ENCODE measurements around the gene ZNF554. TPM values are rescaled to one million over a fixed set of nuclear protein-coding genes. Genes with fewer than 3 reads are reported as not detected.
"Not testable (repeated sequence)": the region's sequence is repeated elsewhere in the genome, so short reads cannot be mapped to it uniquely, and the experiment has no call there.

Gene ZNF554
- total RNA-seq, 2 donors from 2014 or later, result 3.6 to 4.4 TPM

DNA sequence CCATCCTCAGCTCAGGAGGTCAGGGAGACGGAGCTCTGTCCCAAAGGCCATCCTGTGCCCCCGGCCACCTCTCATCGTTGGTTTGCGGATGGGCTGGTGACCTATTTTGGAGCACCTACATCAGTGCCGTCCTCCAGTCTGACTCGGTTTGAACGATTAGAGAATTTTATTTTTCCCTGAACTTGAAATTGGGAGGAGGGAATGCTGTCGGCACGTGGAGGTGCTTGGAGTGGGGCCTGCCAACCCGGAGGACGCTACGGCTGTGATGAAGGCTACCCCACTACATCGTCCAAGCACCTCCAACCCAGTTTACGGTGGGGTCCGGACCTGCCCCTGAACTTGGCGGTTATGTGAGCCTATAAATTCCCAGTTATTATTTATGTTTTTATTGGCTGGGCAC is 3.0 kb upstream of the ZNF554 start:
- DNase-seq (no peak), ATAC-seq (no peak)
- intact Hi-C loops (cut with DNase I), result no loop called here
- WGBS, 2 donors, result 83 to 91% methylated on average over 15 to 16 of the region's 16 CpGs
- Histone ChIP-seq H3K36me3 (replicated peaks in 1 of 2; ENCODE audit: insufficient read depth in 1 of 2, low read depth in 2 of 2) (no peaks in the 10 kb centered on the region), H3K9me3 (no peaks in the 10 kb centered on the region), H3K4me3 (no peak overlapping the region), H3K27ac (no peak overlapping the region), H3K27me3 (no peaks in the 10 kb centered on the region), H3K4me1 (peaks cover 14% of the 10 kb centered on the region)
- TF ChIP-seq, protein P1, sequence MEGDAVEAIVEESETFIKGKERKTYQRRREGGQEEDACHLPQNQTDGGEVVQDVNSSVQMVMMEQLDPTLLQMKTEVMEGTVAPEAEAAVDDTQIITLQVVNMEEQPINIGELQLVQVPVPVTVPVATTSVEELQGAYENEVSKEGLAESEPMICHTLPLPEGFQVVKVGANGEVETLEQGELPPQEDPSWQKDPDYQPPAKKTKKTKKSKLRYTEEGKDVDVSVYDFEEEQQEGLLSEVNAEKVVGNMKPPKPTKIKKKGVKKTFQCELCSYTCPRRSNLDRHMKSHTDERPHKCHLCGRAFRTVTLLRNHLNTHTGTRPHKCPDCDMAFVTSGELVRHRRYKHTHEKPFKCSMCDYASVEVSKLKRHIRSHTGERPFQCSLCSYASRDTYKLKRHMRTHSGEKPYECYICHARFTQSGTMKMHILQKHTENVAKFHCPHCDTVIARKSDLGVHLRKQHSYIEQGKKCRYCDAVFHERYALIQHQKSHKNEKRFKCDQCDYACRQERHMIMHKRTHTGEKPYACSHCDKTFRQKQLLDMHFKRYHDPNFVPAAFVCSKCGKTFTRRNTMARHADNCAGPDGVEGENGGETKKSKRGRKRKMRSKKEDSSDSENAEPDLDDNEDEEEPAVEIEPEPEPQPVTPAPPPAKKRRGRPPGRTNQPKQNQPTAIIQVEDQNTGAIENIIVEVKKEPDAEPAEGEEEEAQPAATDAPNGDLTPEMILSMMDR (IDR thresholded peaks at IDR 0.05), result no peak
- no peak for TF ChIP-seq POLR2A (IDR thresholded peaks at IDR 0.05)

DNA sequence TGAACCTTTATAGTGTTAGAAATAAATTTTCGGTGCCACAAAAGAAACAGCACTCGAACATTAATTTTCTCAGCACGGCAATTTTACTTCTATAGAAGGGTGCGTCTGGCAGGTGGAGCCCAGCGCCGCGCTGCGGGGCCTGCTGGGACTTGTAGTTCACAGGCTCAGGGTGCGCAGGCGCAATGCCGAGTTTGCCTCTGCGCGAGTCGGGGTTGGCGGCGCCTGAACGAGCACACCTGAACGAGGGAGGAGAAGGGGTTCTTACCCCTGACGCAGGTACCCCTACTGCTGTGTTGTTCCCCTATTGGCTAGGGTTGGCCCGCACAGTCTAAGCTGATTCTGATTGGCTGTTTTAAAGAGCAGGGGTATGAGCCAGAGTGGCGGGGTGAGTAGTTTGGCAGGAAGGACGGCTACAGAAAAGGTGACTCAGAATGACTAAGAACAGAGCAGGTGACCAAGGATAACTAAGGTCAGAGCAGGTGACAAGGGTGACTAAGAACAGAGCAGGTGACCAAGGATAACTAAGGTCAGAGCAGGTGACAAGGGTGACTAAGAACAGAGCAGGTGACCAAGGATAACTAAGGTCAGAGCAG is 2.3 kb upstream of the ZNF554 start:
- H3K36me3 ChIP-seq (replicated peaks in 1 of 2; ENCODE audit: insufficient read depth in 1 of 2, low read depth in 2 of 2); ATAC-seq; intact Hi-C loops (cut with DNase I); H3K27me3 ChIP-seq; H3K9me3 ChIP-seq; H3K4me3 ChIP-seq; H3K27ac ChIP-seq: not testable (repeated sequence)
- peaks cover 14% of the 10 kb centered on the region for H3K4me1 ChIP-seq
- 69 to 70% methylated on average over 22 of the region's 22 CpGs for WGBS, 2 donors
- peak in 1 of 4 donors; percentile 22 for DNase-seq

DNA sequence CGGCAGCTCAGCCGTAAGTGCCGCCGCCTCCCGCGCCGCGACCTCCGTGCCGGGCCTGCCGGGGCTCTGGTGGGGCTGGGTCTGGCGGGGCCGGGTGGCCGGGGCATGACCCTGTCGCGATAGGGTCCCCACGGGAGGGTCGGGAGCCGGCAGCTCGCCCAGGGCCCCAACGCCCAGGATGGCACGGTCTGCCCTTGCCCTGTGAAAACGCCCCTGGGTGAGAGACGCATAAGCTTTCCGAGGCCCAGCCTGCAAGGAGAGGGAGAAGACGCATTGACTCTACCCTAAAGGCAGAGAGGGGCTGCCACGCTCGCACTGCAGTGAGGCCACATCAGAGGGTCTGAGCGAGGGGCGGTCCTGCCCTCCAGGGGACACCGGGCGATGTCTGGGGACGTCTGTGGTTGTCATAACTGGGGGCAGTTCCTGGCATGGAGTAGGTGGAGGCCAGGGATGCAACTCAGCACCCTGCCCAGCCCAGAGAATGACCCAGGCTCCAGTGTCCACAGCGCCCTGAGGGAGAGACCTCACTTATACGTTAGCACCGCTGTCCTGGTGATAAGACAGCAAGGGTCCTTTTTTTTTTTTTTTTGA is 539 bp downstream of the ZNF554 start:
- Histone ChIP-seq H3K4me1 (peaks cover 14% of the 10 kb centered on the region), H3K27ac (peak overlapping the region in 3 of 4 donors; percentile 47 to 62 (median 60)), H3K9me3 (no peaks in the 10 kb centered on the region), H3K27me3 (no peaks in the 10 kb centered on the region), H3K36me3 (replicated peaks in 1 of 2; ENCODE audit: insufficient read depth in 1 of 2, low read depth in 2 of 2) (no peaks in the 10 kb centered on the region), H3K4me3 (peak overlapping the region; percentile 70 to 81)
- WGBS, 2 donors, result 1 to 13% methylated on average over 3 to 33 of the region's 36 CpGs
- intact Hi-C loops (cut with DNase I), result no loop called here
- TF ChIP-seq, protein P1 (IDR thresholded peaks at IDR 0.05), result no peak
- ATAC-seq (peak; percentile 4), DNase-seq (peak in 2 of 4 donors; percentile 10 to 26)

DNA sequence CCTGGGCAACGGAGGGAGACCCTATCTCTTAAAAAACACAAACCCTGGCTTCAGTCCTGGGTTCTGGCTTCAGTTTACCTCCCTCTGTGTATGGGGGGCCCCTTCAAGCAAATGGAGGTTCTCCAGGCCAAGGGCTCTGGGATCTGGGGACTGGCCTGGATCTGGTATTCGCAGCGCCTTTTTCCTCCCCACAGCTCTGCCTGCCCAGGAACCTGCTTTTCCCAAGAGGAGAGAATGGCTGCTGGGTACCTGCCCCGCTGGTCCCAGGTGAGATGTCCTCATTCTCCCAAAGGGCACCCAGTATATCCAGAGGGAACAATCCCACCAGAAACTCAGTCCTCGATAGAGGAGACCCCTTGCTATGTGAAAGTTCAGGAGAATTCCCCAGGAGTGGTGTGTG is 3.2 kb downstream of the ZNF554 start:
- Histone ChIP-seq H3K4me1 (peaks cover 14% of the 10 kb centered on the region), H3K27ac (no peak overlapping the region), H3K4me3 (no peak overlapping the region), H3K36me3 (replicated peaks in 1 of 2; ENCODE audit: insufficient read depth in 1 of 2, low read depth in 2 of 2) (no peaks in the 10 kb centered on the region), H3K9me3 (no peaks in the 10 kb centered on the region), H3K27me3 (no peaks in the 10 kb centered on the region)
- ATAC-seq, result no peak
- WGBS, 2 donors, result 94% methylated on average over 4 to 5 of the region's 5 CpGs
- DNase-seq, result no peak
- intact Hi-C loops (cut with DNase I), result no loop called here
- no peak for TF ChIP-seq POLR2A (IDR thresholded peaks at IDR 0.05)
- TF ChIP-seq, protein P1 (IDR thresholded peaks at IDR 0.05), result no peak

DNA sequence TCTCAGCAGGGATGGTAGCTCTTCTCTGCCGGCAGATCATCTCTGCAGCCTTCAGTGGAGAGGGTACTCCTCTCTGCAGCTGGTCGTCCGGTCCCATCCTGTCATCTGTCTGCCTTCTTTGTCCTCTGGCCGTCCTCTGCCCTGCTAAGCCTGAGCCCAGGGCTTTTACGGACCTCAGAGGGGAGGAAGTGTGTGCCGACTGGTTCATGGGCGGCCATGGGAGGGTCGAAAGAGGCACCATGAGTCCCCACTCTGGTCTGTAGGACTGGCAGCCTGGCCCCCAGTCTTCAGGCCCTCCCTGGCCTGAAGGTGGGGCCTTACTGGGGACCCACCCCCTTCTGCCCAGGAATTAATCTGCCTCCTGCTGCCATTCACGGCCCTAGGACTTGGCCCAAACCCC is 4.0 kb downstream of the ZNF554 start:
- no peaks in the 10 kb centered on the region for H3K36me3 ChIP-seq (replicated peaks in 1 of 2; ENCODE audit: insufficient read depth in 1 of 2, low read depth in 2 of 2)
- intact Hi-C loops (cut with DNase I), result no loop called here
- TF ChIP-seq, protein P1 (IDR thresholded peaks at IDR 0.05), result no peak
- TF ChIP-seq POLR2A (IDR thresholded peaks at IDR 0.05), result no peak
- H3K27me3 ChIP-seq, result no peaks in the 10 kb centered on the region
- no peak overlapping the region for H3K4me3 ChIP-seq
- WGBS, 2 donors, result 61 to 82% methylated on average over 3 to 9 of the region's 9 CpGs
- H3K9me3 ChIP-seq, result no peaks in the 10 kb centered on the region
- ATAC-seq, result no peak
- no peak for DNase-seq
- H3K4me1 ChIP-seq, result peaks cover 14% of the 10 kb centered on the region
- H3K27ac ChIP-seq, result no peak overlapping the region
